DND-41 (cell line): ENCODE measurements around the gene SLC2A9.

Source experiments
- ATAC-seq: fragments of 200-7000 bp; cut with Tn5 transposase; 3 replicates; pipeline ENCODE4 v1.9.1; 2021; ENCODE audit warnings: low read depth; ENCODE audit not compliant: insufficient read depth
- DNase-seq: peaks from one replicate; pipeline ENCODE4 v3.0.0-alpha.2; 2020
- H2AFZ ChIP-seq: 2 replicates; pipeline ENCODE4 v1.6.0; 2012; ENCODE audit warnings: low read depth, low read length
- H3K27ac ChIP-seq: 2 replicates; pipeline ENCODE4 v1.5.1; 2012; ENCODE audit warnings: low read length, inconsistent platforms
- H3K27me3 ChIP-seq: fragments of 200-600 bp; sonication (generic); 2 replicates; pipeline ENCODE4 v1.6.0; 2012; ENCODE audit warnings: low read length, mild to moderate bottlenecking, inconsistent platforms; ENCODE audit not compliant: insufficient read depth, poor library complexity
- H3K36me3 ChIP-seq: 2 replicates; pipeline ENCODE4 v1.5.1; 2012; ENCODE audit warnings: low read length, inconsistent platforms; ENCODE audit not compliant: insufficient read depth
- H3K4me1 ChIP-seq: 2 replicates; pipeline ENCODE4 v1.5.1; 2012; ENCODE audit warnings: mild to moderate bottlenecking, low read length; ENCODE audit not compliant: insufficient read depth
- H3K4me2 ChIP-seq: 2 replicates; pipeline ENCODE4 v1.6.0; 2012; ENCODE audit warnings: mild to moderate bottlenecking, moderate library complexity, low read length, inconsistent platforms; ENCODE audit not compliant: insufficient read depth
- H3K4me3 ChIP-seq, 2 experiments: fragments of 200-600 bp in 1 of 2; shearing (Covaris generic) in 1 of 2; 2 replicates each; pipeline ENCODE4 v1.5.1; 2012 to 2016; ENCODE audit warnings: inconsistent platforms in 2 of 2, low read length in 2 of 2, mild to moderate bottlenecking in 2 of 2, low read depth in 1 of 2, moderate library complexity in 1 of 2
- H3K79me2 ChIP-seq: 2 replicates; pipeline ENCODE4 v1.6.0; 2012; ENCODE audit warnings: low read length, inconsistent platforms; ENCODE audit not compliant: insufficient read depth
- H3K9ac ChIP-seq: 2 replicates; pipeline ENCODE4 v1.6.0; 2012; ENCODE audit warnings: low read depth, mild to moderate bottlenecking, inconsistent platforms, low read length, moderate library complexity
- H3K9me3 ChIP-seq: 2 replicates; pipeline ENCODE4 v1.5.1; 2012; ENCODE audit warnings: low read length, moderate library complexity, mild to moderate bottlenecking, inconsistent platforms; ENCODE audit not compliant: insufficient read depth, severe bottlenecking
- H4K20me1 ChIP-seq: 2 replicates; pipeline ENCODE4 v1.6.0; 2012; ENCODE audit warnings: low read length; ENCODE audit not compliant: insufficient read depth
- CTCF ChIP-seq: IDR thresholded peaks from 2 replicates; pipeline ENCODE4 v1.5.1; 2012; ENCODE audit warnings: borderline replicate concordance, low read length, moderate library complexity, mild to moderate bottlenecking; ENCODE audit not compliant: poor library complexity, severe bottlenecking; ENCODE audit errors: extremely low read depth
- EZH2 ChIP-seq: IDR thresholded peaks from 3 replicates; pipeline ENCODE4 v1.6.1; 2012; ENCODE audit warnings: borderline replicate concordance, low read depth, mild to moderate bottlenecking, moderate library complexity, low read length, inconsistent platforms; ENCODE audit not compliant: severe bottlenecking

SLC2A9 gene

GRCh38 chr4:9898596-9899305 lies 122.5 kb downstream of the SLC2A9 start:
- no peaks in the 10 kb centered on the region for H4K20me1 ChIP-seq
- H3K36me3 ChIP-seq, result no peaks in the 10 kb centered on the region
- no peak overlapping the region for H3K9ac ChIP-seq
- no peak overlapping the region for H3K27ac ChIP-seq
- no peak overlapping the region for H3K4me3 ChIP-seq
- no peaks in the 10 kb centered on the region for H3K79me2 ChIP-seq
- ATAC-seq (peak; percentile 40; the same call in 2 of the 3 replicates), DNase-seq (peak; percentile 10)
- TF ChIP-seq CTCF, result peak; percentile 41
- TF ChIP-seq EZH2, result no peak
- no peaks in the 10 kb centered on the region for H3K4me1 ChIP-seq
- H3K9me3 ChIP-seq, result no peaks in the 10 kb centered on the region
- H3K4me2 ChIP-seq, result no peak overlapping the region
- no peak overlapping the region for H2AFZ ChIP-seq
- H3K27me3 ChIP-seq, result no peaks in the 10 kb centered on the region

- Histone ChIP-seq H3K4me1 (no peaks in the 10 kb centered on the region), H3K36me3 (no peaks in the 10 kb centered on the region), H3K4me3 (no peak overlapping the region), H3K27me3 (no peaks in the 10 kb centered on the region), H3K9me3 (no peaks in the 10 kb centered on the region), H3K27ac (no peak overlapping the region), H4K20me1 (no peaks in the 10 kb centered on the region), H3K4me2 (no peak overlapping the region), H3K9ac (no peak overlapping the region), H2AFZ (no peak overlapping the region), H3K79me2 (no peaks in the 10 kb centered on the region)
- ATAC-seq, result no peak
- TF ChIP-seq EZH2 (no peak), CTCF (no peak)
- no peak for DNase-seq
Observed at GRCh38 chr4:9895333-9895705, 126.0 kb downstream of the SLC2A9 start.

GRCh38 chr4:9894644-9895332 lies 126.5 kb downstream of the SLC2A9 start:
- H3K36me3 ChIP-seq, result no peaks in the 10 kb centered on the region
- TF ChIP-seq CTCF, result no peak
- no peak for TF ChIP-seq EZH2
- no peaks in the 10 kb centered on the region for H3K27me3 ChIP-seq
- no peak overlapping the region for H3K4me3 ChIP-seq
- no peak for DNase-seq
- H3K79me2 ChIP-seq, result no peaks in the 10 kb centered on the region
- H3K4me1 ChIP-seq, result no peaks in the 10 kb centered on the region
- no peaks in the 10 kb centered on the region for H3K9me3 ChIP-seq
- H4K20me1 ChIP-seq, result no peaks in the 10 kb centered on the region
- H3K9ac ChIP-seq, result no peak overlapping the region
- no peak for ATAC-seq
- H2AFZ ChIP-seq, result no peak overlapping the region
- no peak overlapping the region for H3K27ac ChIP-seq
- H3K4me2 ChIP-seq, result no peak overlapping the region
